Fibroblast of peridontal ligament (primary cell): ENCODE data around the gene KIF6.

Experiments used
- DNase-seq: peaks from one replicate; pipeline ENCODE4 v3.0.0-alpha.2; 2010; ENCODE audit errors: extremely low read depth

The KIF6 gene

GRCh38 chr6:39387785-39388184 is 337.4 kb downstream of the KIF6 start:
- no peak for DNase-seq

GRCh38 chr6:39386487-39386886 is 338.7 kb downstream of the KIF6 start:
- DNase-seq: no peak

- no peak for DNase-seq
Measured at GRCh38 chr6:39381550-39382140, 343.6 kb downstream of the KIF6 start.

- no peak for DNase-seq
Measured at GRCh38 chr6:39380837-39381549, 344.2 kb downstream of the KIF6 start.

GRCh38 chr6:39378960-39379425 is 346.2 kb downstream of the KIF6 start:
- DNase-seq: no peak

- DNase-seq: no peak
Measured at GRCh38 chr6:39378175-39378959, 346.8 kb downstream of the KIF6 start.

- peak; percentile 91 for DNase-seq
Measured at GRCh38 chr6:39377539-39377950, 347.7 kb downstream of the KIF6 start.

GRCh38 chr6:39375405-39375804 is 349.8 kb downstream of the KIF6 start:
- DNase-seq: no peak

- no peak for DNase-seq
Measured at GRCh38 chr6:39370390-39370789, 354.8 kb downstream of the KIF6 start.

GRCh38 chr6:39369987-39370386 is 355.2 kb downstream of the KIF6 start:
- DNase-seq: no peak

- no peak for DNase-seq
Measured at GRCh38 chr6:39367700-39368099, 357.5 kb downstream of the KIF6 start.

GRCh38 chr6:39366931-39367618 is 358.1 kb downstream of the KIF6 start:
- DNase-seq: no peak

- peak; percentile 53 for DNase-seq
Measured at GRCh38 chr6:39365281-39366074, 359.7 kb downstream of the KIF6 start.

- DNase-seq: no peak
Measured at GRCh38 chr6:39363280-39363679, 361.9 kb downstream of the KIF6 start.

GRCh38 chr6:39362487-39362865 is 362.7 kb downstream of the KIF6 start:
- DNase-seq: peak; percentile 20

GRCh38 chr6:39361657-39362486 is 363.3 kb downstream of the KIF6 start:
- DNase-seq: peak; percentile 68

- DNase-seq: no peak
Measured at GRCh38 chr6:39360378-39360777, 364.8 kb downstream of the KIF6 start.

- DNase-seq: peak; percentile 47
Measured at GRCh38 chr6:39357998-39358686, 367.1 kb downstream of the KIF6 start.

GRCh38 chr6:39353698-39354315 is 371.4 kb downstream of the KIF6 start:
- no peak for DNase-seq
